GM23248 (cell line): ENCODE data around the gene PDGFC. TPM values are rescaled to one million over a fixed set of nuclear protein-coding genes. Genes with fewer than 3 reads are reported as not detected.

Experiments
- DNase-seq: peaks from one replicate; pipeline ENCODE4 v3.0.0-alpha.2; 2015
- H2AFZ ChIP-seq: fragments of 200-600 bp; sonication (generic); 2 replicates; pipeline ENCODE4 v1.6.1; 2016; ENCODE audit warnings: antibody characterized with exemption
- H3F3A ChIP-seq: fragments of 200-600 bp; sonication (generic); 2 replicates; pipeline ENCODE4 v1.6.1; 2016; ENCODE audit warnings: mild to moderate bottlenecking, antibody characterized with exemption, mixed run types; ENCODE audit not compliant: insufficient read depth
- H3K27ac ChIP-seq: fragments of 200-600 bp; sonication (generic); 2 replicates; pipeline ENCODE4 v1.5.1; 2016; ENCODE audit warnings: mild to moderate bottlenecking
- H3K27me3 ChIP-seq: fragments of 200-600 bp; sonication (generic); replicated peaks from 2 replicates; pipeline ENCODE4 v1.6.1; 2016; ENCODE audit warnings: mild to moderate bottlenecking; ENCODE audit not compliant: insufficient read depth
- H3K36me3 ChIP-seq: fragments of 200-600 bp; sonication (generic); 2 replicates; pipeline ENCODE4 v1.6.1; 2016; ENCODE audit warnings: low read depth, mild to moderate bottlenecking
- H3K4me1 ChIP-seq: fragments of 200-600 bp; sonication (generic); 2 replicates; pipeline ENCODE4 v1.6.1; 2016; ENCODE audit warnings: mild to moderate bottlenecking; ENCODE audit not compliant: insufficient read depth
- H3K4me2 ChIP-seq: fragments of 200-600 bp; sonication (generic); one replicate; pipeline ENCODE4 v1.6.1; 2016; ENCODE audit warnings: mild to moderate bottlenecking; ENCODE audit not compliant: unreplicated experiment
- H3K4me3 ChIP-seq: fragments of 200-600 bp; sonication (generic); 2 replicates; pipeline ENCODE4 v1.5.1; 2016; ENCODE audit warnings: mild to moderate bottlenecking
- H3K79me2 ChIP-seq: fragments of 200-600 bp; sonication (generic); 2 replicates; pipeline ENCODE4 v1.6.1; 2016; ENCODE audit warnings: mild to moderate bottlenecking; ENCODE audit not compliant: insufficient read depth
- H3K9ac ChIP-seq: fragments of 200-600 bp; sonication (generic); 2 replicates; pipeline ENCODE4 v1.6.1; 2016; ENCODE audit warnings: mild to moderate bottlenecking
- H3K9me2 ChIP-seq: fragments of 200-600 bp; sonication (generic); 2 replicates; pipeline ENCODE4 v1.6.1; 2016; ENCODE audit warnings: mixed run types, mild to moderate bottlenecking, moderate library complexity; ENCODE audit not compliant: insufficient read depth
- H3K9me3 ChIP-seq: fragments of 200-600 bp; sonication (generic); one replicate; pipeline ENCODE4 v1.6.1; 2017; ENCODE audit warnings: low read depth
- H4K20me1 ChIP-seq: fragments of 200-600 bp; sonication (generic); 2 replicates; pipeline ENCODE4 v1.6.0; 2016; ENCODE audit not compliant: insufficient read depth
- EZH2 ChIP-seq: fragments of 200-600 bp; sonication (generic); IDR thresholded peaks from 2 replicates; pipeline ENCODE4 v1.6.1; 2018; ENCODE audit warnings: antibody characterized with exemption, mild to moderate bottlenecking; ENCODE audit not compliant: insufficient read depth, poor library complexity, severe bottlenecking
- EZH2phosphoT487 ChIP-seq: fragments of 200-600 bp; sonication (generic); IDR thresholded peaks from 2 replicates; pipeline ENCODE4 v1.6.1; 2018; ENCODE audit warnings: antibody characterized with exemption, moderate library complexity, mild to moderate bottlenecking, low read depth; ENCODE audit not compliant: insufficient read depth
- WGBS, 2 experiments: methylation state at CpG; one replicate each; pipeline ENCODE4 v1.1.6; 2015 to 2017; ENCODE audit warnings: low lambda C conversion rate in 2 of 2, low coverage in 1 of 2; ENCODE audit errors: missing lambda C conversion rate in 2 of 2; 5-methylcytosine and 5-hydroxymethylcytosine counted together
- in situ Hi-C: fragments of 300-500 bp; cut with MboI; formaldehyde crosslinking; loops from 2 replicates; pipeline ENCODE4 v1.15.0; 2020
- polyA plus RNA-seq: library from polyadenylated mRNA; unstranded; fragments of >200 nt; fragmentation: Nextera tagmentation; extraction: Ambion mirVana; gene quantifications from 2 replicates; pipeline ENCODE4 v1.2.1, GENCODE V29; 2016
- total RNA-seq: library from RNA; depleted of rRNA; stranded (reverse); fragments of >200 nt; shearing (Covaris generic); gene quantifications from 2 replicates; pipeline ENCODE4 v1.2.3, GENCODE V29; 2014

PDGFC gene
- total and polyA plus RNA-seq, 2 experiments from 2014 or later: 26.5 to 64.4 TPM

- Histone ChIP-seq H3K9me3 (no peaks in the 10 kb centered on the region), H3K4me2 (no peak overlapping the region), H3F3A (no peaks in the 10 kb centered on the region), H3K4me3 (no peak overlapping the region), H3K27me3 (no peaks in the 10 kb centered on the region), H2AFZ (no peak overlapping the region), H3K9me2 (no peaks in the 10 kb centered on the region), H3K9ac (no peak overlapping the region), H3K36me3 (no peaks in the 10 kb centered on the region), H3K27ac (no peak overlapping the region), H3K4me1 (peaks cover 15% of the 10 kb centered on the region), H3K79me2 (peaks cover 100% of the 10 kb centered on the region), H4K20me1 (no peaks in the 10 kb centered on the region)
- in situ Hi-C loops: no loop called here
- DNase-seq: no peak
- 90 to 94% methylated on average over 1 of the region's 1 CpG for WGBS, 2 experiments
- no peak for TF ChIP-seq EZH2
- TF ChIP-seq EZH2phosphoT487: no peak
These were observed 75.1 kb downstream of the PDGFC start for GRCh38 chr4:156896527-156896926.

GRCh38 chr4:156894234-156894633 lies 77.4 kb downstream of the PDGFC start:
- Histone ChIP-seq H4K20me1 (no peaks in the 10 kb centered on the region), H3K27me3 (no peaks in the 10 kb centered on the region), H3K79me2 (peaks cover 94% of the 10 kb centered on the region), H3K4me2 (no peak overlapping the region), H3K27ac (no peak overlapping the region), H2AFZ (no peak overlapping the region), H3K4me1 (peaks cover 27% of the 10 kb centered on the region), H3K36me3 (no peaks in the 10 kb centered on the region), H3F3A (peaks cover 9% of the 10 kb centered on the region), H3K9ac (no peak overlapping the region), H3K9me3 (no peaks in the 10 kb centered on the region), H3K4me3 (no peak overlapping the region), H3K9me2 (no peaks in the 10 kb centered on the region)
- in situ Hi-C loops: no loop called here
- TF ChIP-seq EZH2: no peak
- TF ChIP-seq EZH2phosphoT487: no peak
- 93 to 98% methylated on average over 1 of the region's 1 CpG for WGBS, 2 experiments
- DNase-seq: no peak

GRCh38 chr4:156892805-156893204 lies 78.8 kb downstream of the PDGFC start:
- Histone ChIP-seq H3K9me3 (no peaks in the 10 kb centered on the region), H3K36me3 (no peaks in the 10 kb centered on the region), H3K4me2 (no peak overlapping the region), H3K4me1 (peaks cover 37% of the 10 kb centered on the region), H3K9me2 (no peaks in the 10 kb centered on the region), H3K4me3 (no peak overlapping the region), H3K9ac (no peak overlapping the region), H3F3A (peaks cover 19% of the 10 kb centered on the region), H2AFZ (no peak overlapping the region), H3K79me2 (peaks cover 86% of the 10 kb centered on the region), H3K27me3 (no peaks in the 10 kb centered on the region), H4K20me1 (no peaks in the 10 kb centered on the region), H3K27ac (no peak overlapping the region)
- DNase-seq: peak; percentile 27
- no peak for TF ChIP-seq EZH2phosphoT487
- no peak for TF ChIP-seq EZH2
- in situ Hi-C loops: no loop called here
- WGBS, 2 experiments: 69 to 81% methylated on average over 2 of the region's 2 CpGs

GRCh38 chr4:156889616-156890594 lies 81.7 kb downstream of the PDGFC start:
- H3K79me2 ChIP-seq: peaks cover 85% of the 10 kb centered on the region
- no peak overlapping the region for H2AFZ ChIP-seq
- 57 to 59% methylated on average over 8 of the region's 8 CpGs for WGBS, 2 experiments
- in situ Hi-C loops: no loop called here
- peaks cover 37% of the 10 kb centered on the region for H3K4me1 ChIP-seq
- H3K4me2 ChIP-seq: peak overlapping the region; percentile 61
- no peaks in the 10 kb centered on the region for H4K20me1 ChIP-seq
- H3K4me3 ChIP-seq: peak overlapping the region; percentile 27; the same call in 1 of the 2 replicates
- H3K9me3 ChIP-seq: no peaks in the 10 kb centered on the region
- peaks cover 19% of the 10 kb centered on the region for H3F3A ChIP-seq
- TF ChIP-seq EZH2phosphoT487 (no peak), EZH2 (no peak)
- peak overlapping the region; percentile 82 for H3K27ac ChIP-seq
- H3K27me3 ChIP-seq: no peaks in the 10 kb centered on the region
- H3K9ac ChIP-seq: peak overlapping the region; percentile 44
- H3K36me3 ChIP-seq: no peaks in the 10 kb centered on the region
- H3K9me2 ChIP-seq: no peaks in the 10 kb centered on the region
- peak; percentile 87 for DNase-seq
